CD4-positive, alpha-beta T cell (primary cell): ENCODE data around the gene PIP4K2A. TPM values are rescaled to one million over a fixed set of nuclear protein-coding genes. Genes with fewer than 3 reads are reported as not detected.

Experiments
- ATAC-seq: fragments of 200-7000 bp; cut with Tn5 transposase; one replicate; pipeline ENCODE4 v1.10.0; 2022; ENCODE audit warnings: mild to moderate bottlenecking; ENCODE audit not compliant: poor library complexity
- CTCF ChIA-PET: fragments of 350-600 bp; sonication (Branson Sonifier 250); formaldehyde crosslinking; loops from one replicate; lab custom pipeline; 2021; ENCODE audit warnings: antibody characterized with exemption, inconsistent platforms; lab: Charles Lee
- POLR2A ChIA-PET: fragments of 350-600 bp; sonication (Branson Sonifier 250); formaldehyde crosslinking; loops from one replicate; lab custom pipeline; 2021; ENCODE audit warnings: antibody characterized with exemption, inconsistent platforms; lab: Charles Lee
- DNase-seq, 14 experiments: peaks; one replicate each; pipeline ENCODE4 v3.0.0-alpha.2; 2013 to 2020; ENCODE audit warnings: mixed read lengths in 2 of 14
- H3K27ac ChIP-seq, 2 donors: one replicate each; pipeline versions ENCODE4 v1.5.1 to v1.7.0; 2013; ENCODE audit warnings: low read length in 2 of 2, low read depth in 1 of 2, mild to moderate bottlenecking in 1 of 2
- H3K27me3 ChIP-seq, 2 experiments: 1 replicate in 1 of 2; 2 replicates in 1 of 2; pipeline versions ENCODE4 v1.6.1 to v1.7.0; 2013; ENCODE audit warnings: low read length in 2 of 2, control low read depth in 1 of 2, mild to moderate bottlenecking in 1 of 2, moderate library complexity in 1 of 2; ENCODE audit not compliant: insufficient read depth in 2 of 2, control insufficient read depth in 1 of 2
- H3K36me3 ChIP-seq: one replicate; pipeline ENCODE4 v1.6.1; 2013; ENCODE audit warnings: low read length, control low read depth; ENCODE audit not compliant: insufficient read depth
- H3K4me1 ChIP-seq: one replicate; pipeline ENCODE4 v1.6.1; 2013; ENCODE audit warnings: low read length, control low read depth; ENCODE audit not compliant: insufficient read depth
- H3K4me3 ChIP-seq: one replicate; pipeline ENCODE4 v1.5.1; 2013; ENCODE audit warnings: mild to moderate bottlenecking, low read length, moderate library complexity
- H3K9me3 ChIP-seq, 2 experiments: 1 replicate in 1 of 2; 2 replicates in 1 of 2; pipeline versions ENCODE4 v1.6.1 to v1.7.0; 2013; ENCODE audit warnings: low read length in 2 of 2, mild to moderate bottlenecking in 2 of 2, control low read depth in 1 of 2, moderate library complexity in 1 of 2; ENCODE audit not compliant: control insufficient read depth in 1 of 2, insufficient read depth in 1 of 2
- H3K27ac Mint-ChIP-seq: one replicate; pipeline ENCODE4 v1.8.0; 2020; ENCODE audit warnings: mixed read lengths
- H3K27me3 Mint-ChIP-seq: one replicate; pipeline ENCODE4 v1.8.0; 2021; ENCODE audit warnings: mixed read lengths
- H3K36me3 Mint-ChIP-seq: one replicate; pipeline ENCODE4 v1.8.0; 2021; ENCODE audit warnings: low read depth, mixed read lengths
- H3K4me1 Mint-ChIP-seq: one replicate; pipeline ENCODE4 v1.8.0; 2021; ENCODE audit warnings: low read depth, mixed read lengths
- H3K4me3 Mint-ChIP-seq: one replicate; pipeline ENCODE4 v1.8.0; 2020; ENCODE audit warnings: mild to moderate bottlenecking, mixed read lengths
- H3K9me3 Mint-ChIP-seq: one replicate; pipeline ENCODE4 v1.8.0; 2020; ENCODE audit warnings: mixed read lengths
- intact Hi-C, 2 experiments: fragments of 100-400 bp; cut with DNase I in 1 of 2; cut with micrococcal nuclease in 1 of 2; formaldehyde crosslinking; loops; one replicate each; pipeline versions ENCODE4 v1.15.1 to v1.9.0; 2023 to 2025; cut with DNase I, micrococcal nuclease
- total RNA-seq, 174 experiments: library from RNA in 2 of 174; stranded (reverse) in 2 of 174; gene quantifications; one replicate each; pipeline ENCODE4 v1.2.3 and lab custom pipeline; 2021 to 2026
- TF ChIP-seq, protein P1 (sequence below): fragments of 200-600 bp; IDR thresholded peaks from one replicate; pipeline ENCODE4 v1.8.0; 2022; ENCODE audit warnings: antibody characterized with exemption, mild to moderate bottlenecking

PIP4K2A gene
- total RNA-seq, 2 experiments from 2014 or later, result 75.4 to 87.2 TPM

GRCh38 chr10:22704471-22704911 is 9.9 kb downstream of the PIP4K2A start:
- TF ChIP-seq, protein P1, sequence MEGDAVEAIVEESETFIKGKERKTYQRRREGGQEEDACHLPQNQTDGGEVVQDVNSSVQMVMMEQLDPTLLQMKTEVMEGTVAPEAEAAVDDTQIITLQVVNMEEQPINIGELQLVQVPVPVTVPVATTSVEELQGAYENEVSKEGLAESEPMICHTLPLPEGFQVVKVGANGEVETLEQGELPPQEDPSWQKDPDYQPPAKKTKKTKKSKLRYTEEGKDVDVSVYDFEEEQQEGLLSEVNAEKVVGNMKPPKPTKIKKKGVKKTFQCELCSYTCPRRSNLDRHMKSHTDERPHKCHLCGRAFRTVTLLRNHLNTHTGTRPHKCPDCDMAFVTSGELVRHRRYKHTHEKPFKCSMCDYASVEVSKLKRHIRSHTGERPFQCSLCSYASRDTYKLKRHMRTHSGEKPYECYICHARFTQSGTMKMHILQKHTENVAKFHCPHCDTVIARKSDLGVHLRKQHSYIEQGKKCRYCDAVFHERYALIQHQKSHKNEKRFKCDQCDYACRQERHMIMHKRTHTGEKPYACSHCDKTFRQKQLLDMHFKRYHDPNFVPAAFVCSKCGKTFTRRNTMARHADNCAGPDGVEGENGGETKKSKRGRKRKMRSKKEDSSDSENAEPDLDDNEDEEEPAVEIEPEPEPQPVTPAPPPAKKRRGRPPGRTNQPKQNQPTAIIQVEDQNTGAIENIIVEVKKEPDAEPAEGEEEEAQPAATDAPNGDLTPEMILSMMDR, result no peak
- Histone ChIP-seq H3K9me3 (no peaks in the 10 kb centered on the region), H3K27ac (no peak overlapping the region), H3K4me3 (no peak overlapping the region), H3K4me1 (peaks cover 78% of the 10 kb centered on the region), H3K27me3 (no peaks in the 10 kb centered on the region), H3K36me3 (peaks cover 12% of the 10 kb centered on the region)
- ATAC-seq, result no peak
- H3K27me3 Mint-ChIP-seq, result no peaks in the 10 kb centered on the region
- POLR2A ChIA-PET, result interaction anchor here (0.7 to 2.7 kb wide), 9 partner anchors 9 to 115 kb away, joined by 3 to 13 read pairs (median 3); partner anchors contain the start of gene PIP4K2A
- peak overlapping the region; percentile 63 for H3K4me3 Mint-ChIP-seq
- H3K9me3 Mint-ChIP-seq, result no peaks in the 10 kb centered on the region
- intact Hi-C loops, result no loop called here
- peaks cover 48% of the 10 kb centered on the region for H3K36me3 Mint-ChIP-seq
- CTCF ChIA-PET, result interaction anchor here (0.7 to 1.2 kb wide), 4 partner anchors 9 to 284 kb away, joined by 3 to 4 read pairs (median 4); partner anchors contain the start of gene PIP4K2A
- H3K4me1 Mint-ChIP-seq, result peaks cover 99% of the 10 kb centered on the region
- DNase-seq, result no peak
- H3K27ac Mint-ChIP-seq, result peak overlapping the region; percentile 83

DNA sequence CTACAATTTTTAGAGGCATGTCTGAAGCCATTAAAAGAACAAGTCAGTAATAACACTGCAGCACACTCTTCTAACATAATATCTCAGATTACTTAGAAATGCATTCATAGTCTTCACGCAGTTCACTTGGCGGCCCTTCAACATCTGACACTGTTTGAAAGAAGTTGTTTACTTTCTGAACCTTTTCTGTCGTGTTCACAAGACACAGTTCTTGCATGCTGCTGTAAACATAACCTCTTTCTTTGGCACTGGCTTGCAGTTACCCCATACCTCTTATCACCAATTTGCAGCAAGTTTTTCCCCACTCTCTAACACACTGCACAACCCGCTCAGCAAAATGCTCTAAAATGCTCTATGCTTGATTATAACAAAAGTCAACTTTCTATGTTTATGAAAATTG is 12.0 kb downstream of the PIP4K2A start:
- Histone ChIP-seq H3K4me3 (no peak overlapping the region), H3K36me3 (peaks cover 6% of the 10 kb centered on the region), H3K27ac (no peak overlapping the region), H3K27me3 (no peaks in the 10 kb centered on the region), H3K4me1 (peaks cover 76% of the 10 kb centered on the region), H3K9me3 (no peaks in the 10 kb centered on the region)
- no peak overlapping the region for H3K4me3 Mint-ChIP-seq
- peak overlapping the region; percentile 83 for H3K27ac Mint-ChIP-seq
- TF ChIP-seq, protein P1, result no peak
- DNase-seq (no peak), ATAC-seq (no peak)
- intact Hi-C loops, result no loop called here
- ChIA-PET CTCF (no interaction called here), POLR2A (interaction anchor here (1.5 to 2.8 kb wide), 2 partner anchors 9 to 20 kb away, joined by 4 to 11 read pairs; no protein-coding TSS in a partner anchor)
- H3K36me3 Mint-ChIP-seq, result peaks cover 34% of the 10 kb centered on the region
- H3K4me1 Mint-ChIP-seq, result peaks cover 92% of the 10 kb centered on the region
- no peaks in the 10 kb centered on the region for H3K9me3 Mint-ChIP-seq
- no peaks in the 10 kb centered on the region for H3K27me3 Mint-ChIP-seq

- H3K9me3 ChIP-seq, result no peaks in the 10 kb centered on the region
These were observed 13.1 kb downstream of the PIP4K2A start for GRCh38 chr10:22701132-22701826.

More at GRCh38 chr10:22701132-22701826, 13.1 kb downstream of the PIP4K2A start:
- Mint-ChIP-seq H3K27me3 (no peaks in the 10 kb centered on the region), H3K36me3 (peaks cover 29% of the 10 kb centered on the region), H3K27ac (peak overlapping the region; percentile 83), H3K4me1 (peaks cover 89% of the 10 kb centered on the region), H3K4me3 (peak overlapping the region; percentile 49), H3K9me3 (no peaks in the 10 kb centered on the region)
- H3K4me3 ChIP-seq, result no peak overlapping the region
- CTCF ChIA-PET, result interaction anchor here (1.0 to 1.3 kb wide), 2 partner anchors 30 to 35 kb away, joined by 3 to 4 read pairs; no protein-coding TSS in a partner anchor
- H3K27ac ChIP-seq, result peak overlapping the region; percentile 14 to 20
- peaks cover 78% of the 10 kb centered on the region for H3K4me1 ChIP-seq
- POLR2A ChIA-PET, result interaction anchor here (0.6 to 2.8 kb wide), 10 partner anchors 8 to 90 kb away, joined by 3 to 11 read pairs (median 4); partner anchors contain the start of gene PIP4K2A
- H3K27me3 ChIP-seq, result no peaks in the 10 kb centered on the region
- H3K36me3 ChIP-seq, result peaks cover 6% of the 10 kb centered on the region
- DNase-seq, result no peak
- intact Hi-C loops, result no loop called here
- TF ChIP-seq, protein P1, result no peak
- peak; percentile 66 for ATAC-seq
